Mammary epithelial cell (primary cell): Measurements from ENCODE around the gene RPL10A.

Experiments
- CTCF ChIP-seq, 2 donors: IDR thresholded peaks in 1 of 2; conservative IDR thresholded peaks in 1 of 2; 2 replicates each; pipeline ENCODE4 v1.5.1; 2011 to 2012; ENCODE audit warnings: inconsistent platforms in 2 of 2, low read length in 2 of 2, mild to moderate bottlenecking in 2 of 2, control low read depth in 1 of 2, low read depth in 1 of 2; ENCODE audit not compliant: insufficient read depth in 1 of 2; ENCODE audit errors: extremely low read depth in 1 of 2
- EZH2 ChIP-seq: IDR thresholded peaks from 2 replicates; pipeline ENCODE4 v1.6.1; 2012; ENCODE audit warnings: low read length, inconsistent platforms, borderline replicate concordance

DNA sequence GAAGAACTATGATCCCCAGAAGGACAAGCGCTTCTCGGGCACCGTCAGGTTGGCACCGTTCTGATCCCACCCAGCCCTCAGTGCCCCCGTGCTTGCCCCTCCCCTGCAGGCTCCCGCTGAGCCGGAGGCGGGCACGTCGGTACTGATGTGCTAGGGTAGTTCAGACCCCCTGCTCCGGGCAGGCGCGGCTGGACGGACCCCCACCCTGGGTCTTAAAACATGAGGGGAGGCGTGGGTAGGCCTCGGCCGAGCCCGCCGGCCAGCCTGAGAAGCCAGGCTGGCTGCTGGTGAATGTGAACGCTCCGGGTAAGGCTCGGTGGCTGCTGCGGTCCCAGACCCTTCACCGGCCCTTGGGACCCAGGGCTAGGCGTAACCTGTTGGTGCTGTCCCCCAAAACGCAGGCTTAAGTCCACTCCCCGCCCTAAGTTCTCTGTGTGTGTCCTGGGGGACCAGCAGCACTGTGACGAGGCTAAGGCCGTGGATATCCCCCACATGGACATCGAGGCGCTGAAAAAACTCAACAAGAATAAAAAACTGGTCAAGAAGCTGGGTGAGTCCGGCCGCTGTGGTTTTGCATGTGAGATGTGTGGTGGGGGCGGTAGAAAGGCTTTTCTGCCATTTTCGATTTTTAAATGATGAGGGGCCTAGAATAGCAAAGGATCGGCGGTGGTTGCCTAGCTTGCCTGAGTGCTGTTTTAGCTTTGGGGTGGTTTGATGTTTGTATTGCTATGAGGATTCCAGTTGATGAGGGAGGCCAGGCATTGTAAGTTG is 964 bp downstream of the RPL10A start:
- TF ChIP-seq CTCF (conservative IDR thresholded peaks at IDR 0.05 in 1 of 2, IDR thresholded peaks at IDR 0.05 in 1 of 2; ENCODE audit: extremely low read depth in 1 of 2, insufficient read depth in 1 of 2, low read depth in 1 of 2, low read length in 2 of 2) = no peak
- TF ChIP-seq EZH2 = no peak
